ENCODE measurements around the gene CEP112. TPM values are rescaled to one million over a fixed set of nuclear protein-coding genes. Genes with fewer than 3 reads are reported as not detected.

The CEP112 gene
- total and polyA plus RNA-seq, 2 of the 13 experiments (the other 11 are each of a cell fraction or from before 2014, with no cell fraction given): 1.2 to 3.4 TPM

DNA sequence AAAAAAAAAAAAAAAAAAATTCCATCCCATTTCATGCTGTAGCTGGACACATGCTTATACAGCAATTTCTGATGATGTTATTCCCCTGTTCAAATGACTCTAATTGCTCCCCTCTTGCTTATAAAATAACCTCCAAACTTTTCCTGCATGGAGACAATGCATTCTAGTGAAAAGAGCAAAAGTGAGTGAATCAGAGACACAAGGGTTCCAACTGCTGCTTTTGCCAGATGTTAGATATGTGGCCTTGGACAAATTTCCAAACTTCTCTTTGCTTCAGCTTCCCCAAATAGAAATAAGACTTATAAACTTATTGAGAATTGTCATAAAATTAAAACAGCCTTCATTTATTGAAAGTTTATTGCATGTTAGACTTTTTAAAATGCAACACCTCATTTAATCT is 565.5 kb downstream of the CEP112 start:
- ATAC-seq (no peak), DNase-seq (ENCODE audit: low spot score) (no peak), FAIRE-seq (no peak)
- Histone ChIP-seq H3K4me3 (replicated peaks in 1 of 3; ENCODE audit: insufficient read depth in 1 of 3, low read depth in 2 of 3, low read length in 3 of 3) (no peak overlapping the region), H3K27ac (ENCODE audit: extremely low read length, insufficient read depth, low read length) (no peak overlapping the region), H3K36me3 (replicated peaks in 1 of 2; ENCODE audit: control insufficient read depth in 1 of 2, insufficient read depth in 2 of 2, low read length in 2 of 2) (no peaks in the 10 kb centered on the region), H3K27me3 (ENCODE audit: control insufficient read depth in 1 of 2, insufficient read depth in 2 of 2, low read length in 2 of 2) (no peaks in the 10 kb centered on the region; a peak in 1 of 5 replicates), H3K4me1 (ENCODE audit: insufficient read depth, low read length) (peaks cover 32% of the 10 kb centered on the region), H3K9me3 (ENCODE audit: low read length) (no peaks in the 10 kb centered on the region), H3K79me2 (ENCODE audit: insufficient read depth, low read length) (no peaks in the 10 kb centered on the region), H4K20me1 (ENCODE audit: insufficient read depth, low read length) (no peaks in the 10 kb centered on the region), H3K4me2 (ENCODE audit: low read depth, low read length) (no peak overlapping the region), H3K9ac (ENCODE audit: insufficient read depth, low read depth, low read length) (no peak overlapping the region), H2AFZ (ENCODE audit: low read length) (no peak overlapping the region)
- POLR2A ChIA-PET: no interaction called here
- BruUV-seq (replicated peaks): no TSS peak
- in situ Hi-C loops (cut with HindIII; ENCODE audit: extremely low pct_ligation_motif_present, low pct_unique_long_range_greater_than_20kb) (loop anchor here (5.0 kb wide), 1 partner anchor 64 kb away; the partner anchor contains the start of gene AXIN2), intact Hi-C loops (cut with micrococcal nuclease; ENCODE audit: unreplicated experiment) (loop anchor here (5.0 kb wide), 2 partner anchors 46 to 64 kb away; partner anchors contain the start of gene AXIN2)
- CTCF ChIA-PET (ENCODE audit: low intra/inter-chr PET ratio, low total read pairs): no interaction called here
- TF ChIP-seq, protein P1, sequence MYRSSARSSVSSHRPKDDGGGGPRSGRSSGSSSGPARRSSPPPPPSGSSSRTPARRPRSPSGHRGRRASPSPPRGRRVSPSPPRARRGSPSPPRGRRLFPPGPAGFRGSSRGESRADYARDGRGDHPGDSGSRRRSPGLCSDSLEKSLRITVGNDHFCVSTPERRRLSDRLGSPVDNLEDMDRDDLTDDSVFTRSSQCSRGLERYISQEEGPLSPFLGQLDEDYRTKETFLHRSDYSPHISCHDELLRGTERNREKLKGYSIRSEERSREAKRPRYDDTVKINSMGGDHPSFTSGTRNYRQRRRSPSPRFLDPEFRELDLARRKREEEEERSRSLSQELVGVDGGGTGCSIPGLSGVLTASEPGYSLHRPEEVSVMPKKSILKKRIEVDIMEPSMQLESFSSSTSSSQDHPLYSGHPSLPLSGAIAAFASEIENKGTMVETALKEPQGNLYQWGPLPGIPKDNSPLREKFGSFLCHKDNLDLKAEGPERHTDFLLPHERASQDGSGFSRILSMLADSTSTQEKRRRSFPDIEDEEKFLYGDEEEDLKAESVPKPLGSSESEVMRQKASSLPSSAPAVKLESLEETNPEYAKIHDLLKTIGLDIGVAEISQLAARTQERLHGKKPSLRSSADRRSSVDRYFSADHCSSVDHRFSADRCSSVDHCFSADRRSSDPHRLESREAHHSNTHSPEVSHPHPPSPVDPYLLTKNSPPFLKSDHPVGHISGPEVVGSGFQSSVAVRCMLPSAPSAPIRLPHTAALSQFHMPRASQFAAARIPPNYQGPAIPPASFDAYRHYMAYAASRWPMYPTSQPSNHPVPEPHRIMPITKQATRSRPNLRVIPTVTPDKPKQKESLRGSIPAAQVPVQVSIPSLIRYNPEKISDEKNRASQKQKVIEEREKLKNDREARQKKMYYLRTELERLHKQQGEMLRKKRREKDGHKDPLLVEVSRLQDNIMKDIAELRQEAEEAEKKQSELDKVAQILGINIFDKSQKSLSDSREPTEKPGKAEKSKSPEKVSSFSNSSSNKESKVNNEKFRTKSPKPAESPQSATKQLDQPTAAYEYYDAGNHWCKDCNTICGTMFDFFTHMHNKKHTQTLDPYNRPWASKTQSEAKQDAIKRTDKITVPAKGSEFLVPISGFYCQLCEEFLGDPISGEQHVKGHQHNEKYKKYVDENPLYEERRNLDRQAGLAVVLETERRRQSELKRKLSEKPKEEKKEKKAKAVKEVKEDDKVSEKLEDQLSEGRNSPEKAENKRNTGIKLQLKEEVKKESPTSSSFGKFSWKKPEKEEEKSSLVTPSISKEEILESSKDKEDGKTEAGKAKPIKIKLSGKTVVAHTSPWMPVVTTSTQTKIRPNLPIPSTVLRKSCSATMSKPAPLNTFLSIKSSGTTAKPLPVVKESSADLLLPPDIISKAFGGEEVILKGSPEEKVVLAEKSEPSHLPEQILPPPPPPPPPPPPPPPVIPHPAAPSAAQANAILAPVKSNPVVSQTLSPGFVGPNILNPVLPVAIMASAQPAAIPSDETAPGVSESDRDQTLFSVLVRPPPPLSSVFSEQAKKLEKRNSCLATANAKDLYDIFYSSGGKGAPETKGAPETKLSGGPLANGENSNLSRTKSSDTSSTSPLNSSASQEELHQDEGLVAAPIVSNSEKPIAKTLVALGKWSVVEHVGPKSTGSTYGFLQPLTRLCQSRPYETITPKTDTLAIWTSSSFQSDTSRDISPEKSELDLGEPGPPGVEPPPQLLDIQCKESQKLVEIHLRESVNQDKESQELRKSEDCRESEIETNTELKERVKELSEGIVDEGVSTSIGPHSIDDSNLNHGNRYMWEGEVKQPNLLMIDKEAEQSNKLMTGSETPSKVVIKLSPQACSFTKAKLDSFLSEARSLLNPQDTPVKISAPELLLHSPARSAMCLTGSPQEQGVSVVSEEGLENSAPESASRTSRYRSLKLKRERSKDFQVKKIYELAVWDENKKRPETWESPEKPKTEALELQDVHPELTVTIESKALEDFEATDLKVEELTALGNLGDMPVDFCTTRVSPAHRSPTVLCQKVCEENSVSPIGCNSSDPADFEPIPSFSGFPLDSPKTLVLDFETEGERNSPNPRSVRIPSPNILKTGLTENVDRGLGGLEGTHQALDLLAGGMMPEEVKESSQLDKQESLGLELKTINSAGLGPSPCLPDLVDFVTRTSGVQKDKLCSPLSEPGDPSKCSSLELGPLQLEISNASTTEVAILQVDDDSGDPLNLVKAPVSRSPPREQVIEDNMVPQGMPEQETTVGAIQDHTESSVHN (CRISPR knock-in tag; IDR thresholded peaks at IDR 0.05): no peak
- TF ChIP-seq MAFK (conservative IDR thresholded peaks at IDR 0.05 in 1 of 2, IDR thresholded peaks at IDR 0.05 in 1 of 2; ENCODE audit: low read length in 2 of 2) (peak; percentile 20 to 23; a peak in 1 of 4 replicates), GZF1 (CRISPR knock-in tag; IDR thresholded peaks at IDR 0.05) (no peak)

Data from HepG2 (cell line).